Suprapubic skin (tissue), 4 donors: Measurements from ENCODE around the gene DDX51.

ENCODE experiments used
- CTCF ChIP-seq, 2 donors: fragments of 200-600 bp in 1 of 2; fragments of 450-650 bp in 1 of 2; sonication (generic) in 1 of 2; IDR thresholded peaks; one replicate each; pipeline ENCODE4 v1.5.1; 2016 to 2019; ENCODE audit warnings: antibody characterized with exemption in 2 of 2, mild to moderate bottlenecking in 1 of 2, moderate library complexity in 1 of 2
- EP300 ChIP-seq: sonication (generic); formaldehyde crosslinking; IDR thresholded peaks from one replicate; pipeline ENCODE4 v1.6.1; 2017; ENCODE audit warnings: antibody characterized with exemption
- POLR2A ChIP-seq, 2 donors: fragments of 450-650 bp; IDR thresholded peaks; one replicate each; pipeline ENCODE4 v1.6.1; 2017; ENCODE audit warnings: antibody characterized with exemption in 2 of 2, mild to moderate bottlenecking in 2 of 2, moderate library complexity in 2 of 2
- POLR2AphosphoS5 ChIP-seq, 3 donors: sonication (generic); formaldehyde crosslinking; IDR thresholded peaks; one replicate each; pipeline ENCODE4 v1.6.1; 2017; ENCODE audit warnings: antibody characterized with exemption in 3 of 3

GRCh38 chr12:132176920-132177551 is 32.9 kb upstream of the DDX51 start:
- TF ChIP-seq POLR2A (IDR thresholded peaks at IDR 0.05) (no peak), CTCF (IDR thresholded peaks at IDR 0.05) (no peak), EP300 (no peak), POLR2AphosphoS5 (IDR thresholded peaks at IDR 0.05) (no peak)
